ENCODE data around the gene KATNAL2.
"Not testable (repeated sequence)": the region's sequence is repeated elsewhere in the genome, so short reads cannot be mapped to it uniquely, and the experiment has no call there.

The KATNAL2 gene

GRCh38 chr18:46939337-46939963 lies 22.0 kb downstream of the KATNAL2 start:
- DNase-seq = no peak

DNA sequence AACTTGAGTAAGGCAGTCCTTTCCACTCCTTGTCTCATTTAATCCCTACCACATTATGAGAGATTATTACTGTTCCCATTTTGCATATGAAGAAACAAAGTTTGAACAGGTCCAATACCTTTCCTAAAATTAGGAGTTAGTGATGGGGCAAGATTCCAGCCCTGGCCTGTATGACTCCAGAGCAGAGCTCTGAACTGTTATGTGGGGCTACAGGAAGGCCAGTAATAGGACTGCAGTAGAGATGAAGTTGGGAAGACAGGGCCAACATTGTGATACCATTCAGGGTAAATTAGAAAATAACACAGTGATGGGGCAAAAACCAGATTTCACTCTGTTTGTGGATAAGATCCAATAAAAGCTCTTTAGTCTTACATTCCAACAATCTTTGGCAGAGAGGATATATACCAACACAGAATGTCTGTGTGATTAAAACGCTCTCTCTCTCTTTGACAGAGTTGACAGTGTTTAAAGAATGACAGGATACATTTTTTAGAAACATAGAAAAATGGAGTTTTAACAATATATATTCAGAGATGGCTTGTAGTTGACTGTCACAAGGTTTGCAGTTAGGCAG lies 22.7 kb downstream of the KATNAL2 start:
- DNase-seq = no peak

DNA sequence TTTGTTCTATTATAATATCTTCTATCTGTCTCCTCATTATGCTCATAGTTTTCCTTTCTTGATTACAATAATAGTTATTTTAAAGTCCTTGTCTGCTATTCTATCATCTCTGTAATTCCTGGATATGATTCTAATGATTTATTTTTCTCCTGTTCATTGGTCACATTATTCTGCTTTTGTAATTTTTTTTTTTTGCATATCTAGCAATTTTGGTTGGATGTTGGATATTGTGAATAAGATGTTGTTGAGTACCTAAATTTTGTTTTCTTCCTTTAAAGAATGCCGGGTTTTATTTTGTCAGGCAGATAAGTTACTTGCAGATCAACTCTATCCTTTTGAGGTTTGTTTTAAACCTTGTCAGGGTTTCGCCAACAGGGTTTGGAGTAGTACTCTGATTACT lies 25.2 kb downstream of the KATNAL2 start:
- no peak for DNase-seq

- peak in 3 of 4 experiments; percentile 4 to 10 (median 8) for DNase-seq
Measured at GRCh38 chr18:46946656-46947282, 29.4 kb downstream of the KATNAL2 start.

DNA sequence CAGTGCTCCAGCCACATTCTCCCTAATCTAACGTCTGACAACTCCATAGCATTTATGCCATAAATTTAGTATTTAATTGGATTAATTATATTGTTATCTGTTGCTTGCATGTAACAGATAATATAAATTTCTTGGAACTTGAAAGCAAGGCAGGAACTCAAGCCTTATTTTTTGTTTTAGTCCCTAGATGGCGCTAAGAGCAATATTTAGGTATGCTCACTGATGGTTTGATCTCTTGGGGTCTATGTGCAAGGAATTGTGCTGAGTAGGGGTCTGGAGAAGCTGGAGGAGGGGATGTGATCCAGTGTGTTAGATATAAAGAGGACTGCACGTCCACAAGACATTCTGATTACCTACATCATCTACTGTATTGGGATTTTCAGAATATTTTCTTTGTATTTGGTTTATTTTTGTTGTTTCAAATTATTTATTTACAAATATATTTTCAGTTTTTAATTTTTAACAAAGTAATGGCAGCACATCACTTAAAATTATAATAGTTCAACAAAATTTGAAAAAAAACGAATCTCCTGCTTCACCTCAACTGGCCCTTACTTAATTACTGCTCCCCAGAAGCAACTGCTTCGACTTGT lies 32.8 kb downstream of the KATNAL2 start:
- no peak for DNase-seq

DNA sequence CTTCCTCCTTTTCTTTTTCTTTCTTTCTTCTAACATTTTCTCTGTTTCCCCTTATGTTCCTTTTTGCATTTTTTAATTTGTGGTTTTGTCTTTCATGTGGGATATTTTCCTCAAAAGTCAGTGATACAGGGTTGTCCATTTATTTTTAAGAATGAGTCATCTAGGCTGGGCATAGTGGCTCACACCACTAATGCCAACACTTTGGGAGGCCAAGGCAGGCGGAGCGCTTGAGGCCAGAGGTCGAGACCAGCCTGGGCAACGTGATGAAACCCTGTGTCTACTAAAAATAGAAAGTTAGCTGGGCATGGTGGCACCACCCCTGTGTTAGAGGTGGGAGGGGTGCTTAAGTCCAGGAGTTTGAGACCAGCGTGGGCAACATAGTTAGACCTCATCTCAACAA lies 35.8 kb downstream of the KATNAL2 start:
- DNase-seq = no peak

- no peak for DNase-seq
Measured at GRCh38 chr18:46958209-46958608, 40.8 kb downstream of the KATNAL2 start.

DNA sequence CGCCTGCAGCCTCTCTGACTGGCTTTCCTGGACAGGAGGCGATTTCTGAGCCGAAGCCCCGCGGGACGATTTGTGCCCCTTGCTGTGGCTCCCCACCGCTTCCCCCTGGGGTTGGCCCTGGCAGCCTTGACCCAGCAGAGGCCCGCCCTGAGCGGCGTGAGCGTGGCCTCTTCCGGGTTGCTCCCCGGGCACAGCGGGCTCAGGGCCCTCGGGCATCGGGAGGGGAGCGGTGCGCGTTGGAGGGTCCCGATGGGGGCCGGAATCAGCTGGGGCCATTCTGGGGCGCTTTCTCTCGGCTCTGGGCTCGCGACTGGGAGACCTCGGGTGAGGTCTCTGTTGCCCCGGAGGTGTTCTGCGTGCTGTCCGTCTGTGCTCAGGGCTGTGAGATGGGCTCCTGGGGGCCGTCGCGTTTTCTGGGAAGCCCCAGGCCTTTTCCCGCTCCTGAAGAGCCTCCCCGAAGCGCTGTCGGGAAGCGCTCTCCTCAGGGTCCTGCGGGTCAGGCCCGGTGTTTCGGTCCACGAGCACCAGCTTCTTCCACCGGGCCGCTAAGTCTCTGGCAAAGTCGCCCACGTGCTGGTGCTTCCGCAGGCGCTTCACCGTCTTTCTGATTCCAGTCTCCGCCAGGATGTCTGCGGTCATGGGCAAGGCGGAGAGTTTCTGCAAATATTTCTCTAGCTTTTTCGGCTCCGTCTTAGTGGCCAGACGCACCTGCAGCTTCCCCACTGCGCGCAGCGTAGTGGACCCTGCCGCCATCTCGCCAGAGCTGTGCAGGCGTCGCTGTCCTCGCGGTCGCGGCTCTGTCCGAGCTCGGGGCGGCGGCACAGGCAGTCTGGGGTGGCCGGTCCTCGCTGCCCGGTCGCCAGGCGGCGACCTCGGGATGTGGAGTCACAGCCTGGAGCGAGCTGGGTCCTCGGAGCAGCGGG lies 46.5 kb downstream of the KATNAL2 start:
- not testable (repeated sequence) for DNase-seq

GRCh38 chr18:46964579-46965293 lies 47.3 kb downstream of the KATNAL2 start:
- DNase-seq = not testable (repeated sequence)

GRCh38 chr18:46966266-46966665 lies 48.9 kb downstream of the KATNAL2 start:
- DNase-seq = not testable (repeated sequence)

- not testable (repeated sequence) for DNase-seq
Measured at GRCh38 chr18:46969551-46969950, 52.1 kb downstream of the KATNAL2 start.

DNA sequence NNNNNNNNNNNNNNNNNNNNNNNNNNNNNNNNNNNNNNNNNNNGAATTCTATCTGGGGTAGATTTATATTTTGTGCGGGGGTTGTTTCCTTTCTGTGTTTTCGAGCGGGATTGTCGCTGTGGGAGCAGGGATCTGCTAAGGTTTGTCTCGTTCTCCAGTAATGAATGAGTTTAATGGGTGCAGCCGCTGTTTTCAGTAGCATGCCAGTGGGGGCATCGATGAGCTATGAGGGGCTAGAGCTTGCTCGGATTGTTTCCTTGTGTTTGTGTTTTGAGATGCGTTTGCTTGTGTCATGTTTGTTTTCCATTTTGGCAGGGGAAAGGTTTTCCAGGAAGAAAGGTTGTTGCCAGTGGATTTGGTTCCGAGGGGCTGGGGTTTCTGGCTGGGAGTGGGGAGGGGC lies 102.5 kb downstream of the KATNAL2 start:
- DNase-seq = not testable (repeated sequence)

DNA sequence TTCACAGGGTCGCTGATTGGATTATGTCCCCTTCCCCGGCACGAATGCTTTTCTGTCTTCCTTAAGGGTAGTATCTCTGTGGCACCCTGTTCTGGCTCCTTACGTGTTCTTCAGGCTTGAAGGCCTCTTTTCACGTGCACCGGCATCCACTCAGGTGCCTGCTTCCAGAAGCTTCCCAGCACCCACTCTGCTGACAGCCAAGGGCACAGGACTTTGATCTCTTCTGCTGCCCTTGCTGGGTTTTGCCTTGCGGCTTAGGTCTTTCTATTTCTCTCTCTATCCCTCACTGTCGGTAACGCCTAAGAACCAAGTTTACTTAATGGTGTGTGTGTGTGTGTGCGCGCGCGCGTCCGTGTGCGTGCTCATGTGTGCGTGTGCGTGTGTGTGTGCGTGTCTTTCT lies 103.4 kb downstream of the KATNAL2 start:
- not testable (repeated sequence) for DNase-seq

DNA sequence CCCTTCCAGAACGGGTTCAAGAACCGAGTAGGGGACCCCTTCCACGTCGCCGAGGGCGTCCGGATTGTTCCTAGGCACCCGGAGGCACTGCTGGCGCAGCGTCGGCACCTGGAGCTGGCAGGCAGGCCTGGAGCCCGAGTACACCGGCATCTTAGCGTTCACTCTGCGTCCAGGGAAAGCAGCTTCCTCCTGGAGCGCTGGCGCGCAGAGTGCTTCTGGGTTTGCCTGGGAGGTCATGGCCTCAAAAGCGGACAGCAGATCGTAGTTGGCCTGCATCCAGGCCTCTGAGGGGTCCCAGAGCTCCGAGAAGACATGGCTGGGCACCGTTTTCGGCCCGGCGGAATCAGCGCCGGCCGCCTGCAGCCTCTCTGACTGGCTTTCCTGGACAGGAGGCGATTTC lies 105.4 kb downstream of the KATNAL2 start:
- not testable (repeated sequence) for DNase-seq

DNA sequence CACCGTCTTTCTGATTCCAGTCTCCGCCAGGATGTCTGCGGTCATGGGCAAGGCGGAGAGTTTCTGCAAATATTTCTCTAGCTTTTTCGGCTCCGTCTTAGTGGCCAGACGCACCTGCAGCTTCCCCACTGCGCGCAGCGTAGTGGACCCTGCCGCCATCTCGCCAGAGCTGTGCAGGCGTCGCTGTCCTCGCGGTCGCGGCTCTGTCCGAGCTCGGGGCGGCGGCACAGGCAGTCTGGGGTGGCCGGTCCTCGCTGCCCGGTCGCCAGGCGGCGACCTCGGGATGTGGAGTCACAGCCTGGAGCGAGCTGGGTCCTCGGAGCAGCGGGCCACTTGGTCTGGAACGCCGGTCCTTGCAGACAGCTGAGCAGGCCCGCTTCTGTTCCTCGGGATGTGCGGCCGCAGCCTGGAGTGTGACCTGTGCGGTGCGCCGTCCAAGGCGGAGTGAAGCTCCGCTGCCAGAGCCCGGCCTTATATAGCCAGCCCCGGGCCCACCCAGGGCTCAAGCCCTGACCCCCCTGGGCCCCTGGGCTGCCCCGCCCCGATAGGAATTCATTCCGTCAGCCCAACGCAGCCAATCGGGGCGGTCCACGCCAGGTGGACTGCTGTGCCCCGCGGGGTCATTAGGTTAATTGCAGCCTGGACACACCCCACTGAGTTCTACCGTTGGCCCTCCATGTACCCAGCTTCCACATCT lies 106.5 kb downstream of the KATNAL2 start:
- not testable (repeated sequence) for DNase-seq

DNA sequence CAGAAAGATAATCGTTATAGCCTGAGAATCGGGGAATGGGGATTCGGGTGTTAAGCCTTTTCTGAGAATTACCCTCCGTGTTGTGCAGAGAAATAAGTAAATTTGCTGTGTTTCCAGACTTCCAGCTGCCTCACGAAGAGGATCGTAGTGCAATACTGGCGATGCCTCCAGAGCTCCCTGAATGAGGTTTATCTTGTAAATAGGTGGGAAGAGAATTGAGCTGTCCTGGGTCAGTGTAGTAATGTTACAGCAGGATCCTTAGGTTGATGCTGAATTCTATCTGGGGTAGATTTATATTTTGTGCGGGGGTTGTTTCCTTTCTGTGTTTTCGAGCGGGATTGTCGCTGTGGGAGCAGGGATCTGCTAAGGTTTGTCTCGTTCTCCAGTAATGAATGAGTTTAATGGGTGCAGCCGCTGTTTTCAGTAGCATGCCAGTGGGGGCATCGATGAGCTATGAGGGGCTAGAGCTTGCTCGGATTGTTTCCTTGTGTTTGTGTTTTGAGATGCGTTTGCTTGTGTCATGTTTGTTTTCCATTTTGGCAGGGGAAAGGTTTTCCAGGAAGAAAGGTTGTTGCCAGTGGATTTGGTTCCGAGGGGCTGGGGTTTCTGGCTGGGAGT lies 108.3 kb downstream of the KATNAL2 start:
- DNase-seq = not testable (repeated sequence)

DNA sequence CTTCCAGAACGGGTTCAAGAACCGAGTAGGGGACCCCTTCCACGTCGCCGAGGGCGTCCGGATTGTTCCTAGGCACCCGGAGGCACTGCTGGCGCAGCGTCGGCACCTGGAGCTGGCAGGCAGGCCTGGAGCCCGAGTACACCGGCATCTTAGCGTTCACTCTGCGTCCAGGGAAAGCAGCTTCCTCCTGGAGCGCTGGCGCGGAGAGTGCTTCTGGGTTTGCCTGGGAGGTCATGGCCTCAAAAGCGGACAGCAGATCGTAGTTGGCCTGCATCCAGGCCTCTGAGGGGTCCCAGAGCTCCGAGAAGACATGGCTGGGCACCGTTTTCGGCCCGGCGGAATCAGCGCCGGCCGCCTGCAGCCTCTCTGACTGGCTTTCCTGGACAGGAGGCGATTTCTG lies 111.3 kb downstream of the KATNAL2 start:
- DNase-seq = not testable (repeated sequence)

- DNase-seq = not testable (repeated sequence)
Measured at GRCh38 chr18:47029684-47030353, 112.4 kb downstream of the KATNAL2 start.

GRCh38 chr18:47030887-47031286 lies 113.5 kb downstream of the KATNAL2 start:
- DNase-seq = not testable (repeated sequence)

GRCh38 chr18:47032945-47033344 lies 115.5 kb downstream of the KATNAL2 start:
- no peak for DNase-seq

Measured in activated CD4-positive, CD25-positive, alpha-beta regulatory T cell (primary cell).